ENCODE data around the gene DTD1. TPM values are rescaled to one million over a fixed set of nuclear protein-coding genes. Genes with fewer than 3 reads are reported as not detected.

DTD1 gene
- total and polyA plus RNA-seq, 11 donors, result 8.0 to 30.3 (median 15.6) TPM

DNA sequence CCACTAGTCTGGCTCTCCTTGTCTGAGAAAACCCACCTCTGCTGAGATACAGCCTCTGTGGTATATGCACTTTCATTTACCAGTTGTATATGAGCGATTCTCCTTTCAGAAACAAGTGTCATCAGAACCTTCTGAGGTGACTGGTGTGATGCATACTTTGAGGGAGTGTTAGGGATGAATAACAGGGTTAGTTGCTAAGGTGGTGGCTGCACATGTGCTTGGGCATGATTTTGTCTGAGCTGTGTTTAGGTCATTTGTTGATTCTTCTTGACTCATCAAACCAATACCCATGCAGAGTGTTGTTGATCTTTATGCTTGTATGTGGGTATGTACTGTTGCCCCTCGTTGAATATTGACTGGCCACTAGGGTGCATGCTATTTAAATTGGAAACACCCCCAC, 25.7 kb downstream of the DTD1 start:
- Histone ChIP-seq H3K27me3 (no peaks in the 10 kb centered on the region), H3K4me3 (no peak overlapping the region), H3K27ac (no peak overlapping the region), H3K9me3 (peaks cover 0 to 4% (median 0%) of the 10 kb centered on the region in 12 donors), H3K4me1 (peaks cover 0 to 15% (median 0%) of the 10 kb centered on the region in 12 donors), H3K36me3 (peaks cover 0 to 32% (median 0%) of the 10 kb centered on the region in 9 donors)
- ATAC-seq (no peak), DNase-seq (no peak)
- TF ChIP-seq POLR2A (IDR thresholded peaks at IDR 0.05), result no peak
- TF ChIP-seq CTCF (IDR thresholded peaks at IDR 0.05), result no peak
- intact Hi-C loops (cut with DNase I), result no loop called here
- WGBS, 4 donors, result 86 to 93% (median 88%) methylated on average over 2 of the region's 2 CpGs

- intact Hi-C loops (cut with DNase I), result no loop called here
- H3K36me3 ChIP-seq, result peaks cover 0 to 26% (median 0%) of the 10 kb centered on the region in 9 donors
- no peak for TF ChIP-seq CTCF (IDR thresholded peaks at IDR 0.05)
- no peak for TF ChIP-seq POLR2A (IDR thresholded peaks at IDR 0.05)
- no peak for DNase-seq
- WGBS, 4 donors, result 90 to 98% (median 94%) methylated on average over 5 of the region's 5 CpGs
- H3K4me1 ChIP-seq, result peaks cover 0 to 15% (median 0%) of the 10 kb centered on the region in 12 donors
- ATAC-seq, result no peak
- no peaks in the 10 kb centered on the region for H3K27me3 ChIP-seq
- H3K27ac ChIP-seq, result no peak overlapping the region
- no peak overlapping the region for H3K4me3 ChIP-seq
- H3K9me3 ChIP-seq, result peaks cover 0 to 4% (median 0%) of the 10 kb centered on the region in 12 donors
Measured at GRCh38 chr20:18614244-18614643, 26.4 kb downstream of the DTD1 start.

DNA sequence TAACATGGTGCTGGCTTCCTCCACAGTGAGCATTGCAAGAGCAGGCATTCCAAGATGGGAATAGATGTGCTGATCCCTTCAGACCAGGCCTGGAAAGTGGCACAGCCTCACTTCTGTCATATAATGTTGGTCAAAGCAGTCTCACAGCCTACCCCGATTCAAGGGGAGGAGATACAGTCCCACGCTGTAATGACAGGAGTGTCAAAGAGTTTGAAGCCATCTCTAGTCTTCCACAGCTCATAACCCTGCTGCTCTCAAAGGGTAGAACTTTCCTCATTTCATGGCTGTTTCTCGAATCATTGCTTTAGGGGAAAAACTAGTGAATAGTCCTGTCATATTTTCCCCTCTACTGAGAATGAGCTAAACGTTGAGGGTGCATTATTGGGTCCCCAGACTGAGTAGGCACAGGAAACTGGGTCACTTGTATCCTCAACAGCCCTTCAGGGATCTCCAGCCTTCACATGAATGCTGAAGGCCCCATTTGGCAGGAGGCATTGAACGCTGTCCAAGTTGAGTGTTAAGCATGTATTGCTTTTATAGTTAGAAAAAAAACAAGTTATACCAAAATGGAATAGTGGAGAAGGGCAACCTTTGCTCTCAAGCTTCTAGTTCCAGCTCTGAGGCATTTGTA, 27.3 kb downstream of the DTD1 start:
- H3K4me3 ChIP-seq, result no peak overlapping the region
- peak overlapping the region in 1 of 12 donors; percentile 0 for H3K27ac ChIP-seq
- peaks cover 0 to 4% (median 0%) of the 10 kb centered on the region in 12 donors for H3K9me3 ChIP-seq
- WGBS, 4 donors, result 49 to 72% (median 66%) methylated on average over 5 of the region's 5 CpGs
- TF ChIP-seq CTCF (IDR thresholded peaks at IDR 0.05), result no peak
- no peak for TF ChIP-seq POLR2A (IDR thresholded peaks at IDR 0.05)
- ATAC-seq (peak in 1 of 4 donors; percentile 24), DNase-seq (no peak)
- no peaks in the 10 kb centered on the region for H3K27me3 ChIP-seq
- H3K36me3 ChIP-seq, result peaks cover 0 to 19% (median 0%) of the 10 kb centered on the region in 9 donors
- H3K4me1 ChIP-seq, result peaks cover 0 to 15% (median 0%) of the 10 kb centered on the region in 12 donors
- intact Hi-C loops (cut with DNase I), result no loop called here

GRCh38 chr20:18621004-18621403, 33.1 kb downstream of the DTD1 start:
- WGBS, 4 donors, result 86 to 92% (median 88%) methylated on average over 5 of the region's 5 CpGs
- intact Hi-C loops (cut with DNase I), result no loop called here
- no peak for TF ChIP-seq POLR2A (IDR thresholded peaks at IDR 0.05)
- TF ChIP-seq CTCF (IDR thresholded peaks at IDR 0.05), result no peak
- Histone ChIP-seq H3K27me3 (no peaks in the 10 kb centered on the region), H3K4me1 (peaks cover 0 to under 1% (median 0%) of the 10 kb centered on the region in 12 donors), H3K36me3 (no peaks in the 10 kb centered on the region), H3K4me3 (no peak overlapping the region), H3K27ac (no peak overlapping the region), H3K9me3 (peaks cover 0 to 4% (median 0%) of the 10 kb centered on the region in 12 donors)
- no peak for DNase-seq
- no peak for ATAC-seq

Data from heart left ventricle (tissue), 16 donors.